B cell (primary cell): ENCODE measurements around the gene PRRC2A. TPM values are rescaled to one million over a fixed set of nuclear protein-coding genes. Genes with fewer than 3 reads are reported as not detected.
A peak's percentile ranks its signal among the peaks of the same experiment; 100 is the strongest.

Experiments
- ATAC-seq: fragments of 200-7000 bp; cut with Tn5 transposase; one replicate; pipeline ENCODE4 v1.10.0; 2021; ENCODE audit warnings: low read depth, mild to moderate bottlenecking, moderate number of reproducible peaks, moderate library complexity
- CTCF ChIA-PET: fragments of 350-600 bp; sonication (Branson Sonifier 250); formaldehyde crosslinking; loops from one replicate; lab custom pipeline; 2021; ENCODE audit warnings: antibody characterized with exemption, inconsistent platforms; lab: Charles Lee
- POLR2A ChIA-PET: fragments of 350-600 bp; sonication (Branson Sonifier 250); formaldehyde crosslinking; loops from one replicate; lab custom pipeline; 2021; ENCODE audit warnings: antibody characterized with exemption; lab: Charles Lee
- DNase-seq: peaks from one replicate; pipeline ENCODE4 v3.0.0; 2013
- H2AFZ ChIP-seq: 2 replicates; pipeline ENCODE4 v1.6.1; 2012; ENCODE audit warnings: mild to moderate bottlenecking, low read depth, low read length; ENCODE audit not compliant: insufficient read depth, poor library complexity, severe bottlenecking
- H3K27ac ChIP-seq, 2 donors: 1 replicate in 1 of 2; 2 replicates in 1 of 2; pipeline ENCODE4 v1.5.1; 2012 to 2013; ENCODE audit warnings: low read length in 2 of 2, mild to moderate bottlenecking in 2 of 2, moderate library complexity in 1 of 2
- H3K27me3 ChIP-seq, 4 experiments: fragments of 200-600 bp in 1 of 4; sonication (generic) in 1 of 4; replicated peaks in 1 of 4; 1 replicate in 2 of 4; 2 replicates in 2 of 4; pipeline versions ENCODE4 v1.6.1 to v1.7.0; 2013 to 2016; ENCODE audit warnings: low read length in 3 of 4, mild to moderate bottlenecking in 2 of 4, mixed read lengths in 1 of 4, moderate library complexity in 1 of 4; ENCODE audit not compliant: insufficient read depth in 4 of 4, control insufficient read depth in 3 of 4; ENCODE audit errors: control extremely low read depth in 1 of 4
- H3K36me3 ChIP-seq, 2 experiments: replicated peaks in 1 of 2; 1 replicate in 1 of 2; 2 replicates in 1 of 2; pipeline versions ENCODE4 v1.6.1 to v1.7.1; 2013; ENCODE audit warnings: low read length in 1 of 2; ENCODE audit not compliant: insufficient read depth in 2 of 2, control insufficient read depth in 1 of 2; ENCODE audit errors: control extremely low read depth in 1 of 2, extremely low read depth in 1 of 2
- H3K4me1 ChIP-seq, 2 donors: fragments of 200-600 bp in 1 of 2; sonication (generic) in 1 of 2; 1 replicate in 1 of 2; 2 replicates in 1 of 2; pipeline versions ENCODE4 v1.5.1 to v1.6.1; 2013 to 2017; ENCODE audit warnings: low read length in 2 of 2; ENCODE audit not compliant: control insufficient read depth in 2 of 2, insufficient read depth in 2 of 2
- H3K4me2 ChIP-seq: replicated peaks from 2 replicates; pipeline ENCODE3; 2012; ENCODE audit warnings: mild to moderate bottlenecking, low read depth, low read length; ENCODE audit not compliant: poor library complexity, severe bottlenecking
- H3K4me3 ChIP-seq, 5 experiments: fragments of 200-600 bp in 1 of 5; sonication (generic) in 1 of 5; 1 replicate in 3 of 5; 2 replicates in 2 of 5; pipeline versions ENCODE4 v1.5.1 to v1.7.0; 2011 to 2016; ENCODE audit warnings: low read length in 4 of 5, mild to moderate bottlenecking in 4 of 5, low read depth in 2 of 5, control low read depth in 1 of 5, moderate library complexity in 1 of 5; ENCODE audit not compliant: insufficient read depth in 1 of 5; ENCODE audit errors: control extremely low read depth in 1 of 5, extremely low read depth in 1 of 5
- H3K79me2 ChIP-seq: fragments of 200-600 bp; sonication (generic); one replicate; pipeline ENCODE4 v1.6.0; 2016; ENCODE audit warnings: low read length; ENCODE audit not compliant: control insufficient read depth, insufficient read depth
- H3K9ac ChIP-seq: fragments of 200-600 bp; sonication (generic); 2 replicates; pipeline ENCODE4 v1.6.1; 2017; ENCODE audit warnings: mild to moderate bottlenecking, low read length, moderate library complexity
- H3K9me3 ChIP-seq, 3 donors: one replicate each; pipeline versions ENCODE4 v1.6.1 to v1.7.1; 2013; ENCODE audit warnings: low read length in 2 of 3; ENCODE audit not compliant: control insufficient read depth in 2 of 3, insufficient read depth in 1 of 3; ENCODE audit errors: control extremely low read depth in 1 of 3
- H4K20me1 ChIP-seq: 2 replicates; pipeline ENCODE4 v1.6.0; 2012; ENCODE audit warnings: mild to moderate bottlenecking, low read length; ENCODE audit not compliant: insufficient read depth, control insufficient read depth, poor library complexity, severe bottlenecking
- H3K27ac Mint-ChIP-seq: one replicate; pipeline ENCODE4 v1.8.0; 2021; ENCODE audit warnings: mixed read lengths
- H3K27me3 Mint-ChIP-seq: one replicate; pipeline ENCODE4 v1.8.0; 2021; ENCODE audit warnings: mixed read lengths
- H3K4me1 Mint-ChIP-seq: one replicate; pipeline ENCODE4 v1.8.0; 2021; ENCODE audit warnings: mixed read lengths
- H3K4me3 Mint-ChIP-seq: one replicate; pipeline ENCODE4 v1.8.0; 2021; ENCODE audit warnings: mixed read lengths
- H3K9me3 Mint-ChIP-seq: one replicate; pipeline ENCODE4 v1.8.0; 2022; ENCODE audit warnings: mixed read lengths; ENCODE audit not compliant: insufficient read depth
- EZH2 ChIP-seq: IDR thresholded peaks from 2 replicates; pipeline ENCODE4 v1.6.1; 2012; ENCODE audit warnings: borderline replicate concordance, low read depth, mild to moderate bottlenecking, moderate library complexity, low read length; ENCODE audit not compliant: insufficient read depth, poor library complexity, severe bottlenecking
- WGBS: methylation state at CpG from one replicate; pipeline ENCODE4 v1.1.5; 2013; ENCODE audit warnings: missing lambda C conversion rate; ENCODE audit not compliant: insufficient coverage; 5-methylcytosine and 5-hydroxymethylcytosine counted together
- intact Hi-C: fragments of 100-400 bp; cut with micrococcal nuclease; formaldehyde crosslinking; loops from one replicate; pipeline ENCODE4 v1.10.0; 2022
- polyA plus RNA-seq: library from polyadenylated mRNA; depleted of rRNA; stranded (reverse); fragments of >200 nt; gene quantifications from 2 replicates; pipeline ENCODE4 v1.2.3, GENCODE V29; 2012
- total RNA-seq, 2 donors: library from RNA; stranded (reverse); fragments of 120-200 nt in 1 of 2; gene quantifications; 1 replicate in 1 of 2; 2 replicates in 1 of 2; pipeline versions ENCODE4 v1.2.3 to v1.2.4, GENCODE V29; 2013 to 2022
- TF ChIP-seq, protein P1 (sequence below): fragments of 200-600 bp; IDR thresholded peaks from one replicate; pipeline ENCODE4 v1.8.0; 2022; ENCODE audit warnings: antibody characterized with exemption, mild to moderate bottlenecking

The PRRC2A gene
- total and polyA plus RNA-seq, 2 donors (not counting 1 experiment from before 2014, with no cell fraction given) = 153 to 265 TPM

- Mint-ChIP-seq H3K4me3 (peak overlapping the region; percentile 98), H3K27me3 (no peaks in the 10 kb centered on the region), H3K27ac (peak overlapping the region; percentile 99), H3K9me3 (no peaks in the 10 kb centered on the region), H3K4me1 (peaks cover 82% of the 10 kb centered on the region)
- peaks cover 2 to 39% of the 10 kb centered on the region in 2 experiments for H3K36me3 ChIP-seq
- peak overlapping the region; percentile 83 to 100 (median 96) for H3K4me3 ChIP-seq
- POLR2A ChIA-PET = interaction anchor here (0.7 to 42.6 kb wide), 7 partner anchors 3 to 157 kb away, joined by 3 to 1450 read pairs (median 7); partner anchors contain the start of genes ATP6V1G2, BAG6, DDX39B and LST1
- H3K27me3 ChIP-seq = no peaks in the 10 kb centered on the region
- peaks cover 25% of the 10 kb centered on the region for H4K20me1 ChIP-seq
- no peaks in the 10 kb centered on the region for H3K9me3 ChIP-seq
- DNase-seq (no peak), ATAC-seq (no peak)
- peaks cover 66% of the 10 kb centered on the region for H3K79me2 ChIP-seq
- H3K27ac ChIP-seq = peak overlapping the region; percentile 95 to 97
- TF ChIP-seq, protein P1, sequence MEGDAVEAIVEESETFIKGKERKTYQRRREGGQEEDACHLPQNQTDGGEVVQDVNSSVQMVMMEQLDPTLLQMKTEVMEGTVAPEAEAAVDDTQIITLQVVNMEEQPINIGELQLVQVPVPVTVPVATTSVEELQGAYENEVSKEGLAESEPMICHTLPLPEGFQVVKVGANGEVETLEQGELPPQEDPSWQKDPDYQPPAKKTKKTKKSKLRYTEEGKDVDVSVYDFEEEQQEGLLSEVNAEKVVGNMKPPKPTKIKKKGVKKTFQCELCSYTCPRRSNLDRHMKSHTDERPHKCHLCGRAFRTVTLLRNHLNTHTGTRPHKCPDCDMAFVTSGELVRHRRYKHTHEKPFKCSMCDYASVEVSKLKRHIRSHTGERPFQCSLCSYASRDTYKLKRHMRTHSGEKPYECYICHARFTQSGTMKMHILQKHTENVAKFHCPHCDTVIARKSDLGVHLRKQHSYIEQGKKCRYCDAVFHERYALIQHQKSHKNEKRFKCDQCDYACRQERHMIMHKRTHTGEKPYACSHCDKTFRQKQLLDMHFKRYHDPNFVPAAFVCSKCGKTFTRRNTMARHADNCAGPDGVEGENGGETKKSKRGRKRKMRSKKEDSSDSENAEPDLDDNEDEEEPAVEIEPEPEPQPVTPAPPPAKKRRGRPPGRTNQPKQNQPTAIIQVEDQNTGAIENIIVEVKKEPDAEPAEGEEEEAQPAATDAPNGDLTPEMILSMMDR = no peak
- TF ChIP-seq EZH2 = no peak
- H2AFZ ChIP-seq = peak overlapping the region; percentile 55
- H3K9ac ChIP-seq = peak overlapping the region; percentile 97
- intact Hi-C loops = loop anchor here (1.0 to 2.0 kb wide), 4 partner anchors 9 to 23 kb away; partner anchors contain the start of genes LTA and NCR3
- 3% methylated on average over 21 of the region's 21 CpGs for WGBS
- peaks cover 76 to 83% of the 10 kb centered on the region in 2 donors for H3K4me1 ChIP-seq
- CTCF ChIA-PET = interaction anchor here (0.7 to 35.3 kb wide), 7 partner anchors 8 to 249 kb away, joined by 3 to 2241 read pairs (median 8); partner anchors contain the start of genes ATP6V1G2, DDX39B, LST1 and LTA
- peak overlapping the region; percentile 88 for H3K4me2 ChIP-seq
Observed at GRCh38 chr6:31581434-31582229, 38.9 kb upstream of the PRRC2A start.
